GM18870 (cell line): ENCODE data around the gene RDH12.

Experiments used
- ATAC-seq: cut with Tn5 transposase; IDR thresholded peaks from one replicate; pipeline ENCODE4 v1.9.1; 2021; ENCODE audit warnings: moderate library complexity; ENCODE audit not compliant: unreplicated experiment

Gene RDH12

GRCh38 chr14:67746927-67747326 lies 45.2 kb downstream of the RDH12 start:
- no peak for ATAC-seq

GRCh38 chr14:67748312-67748711 lies 46.6 kb downstream of the RDH12 start:
- no peak for ATAC-seq

GRCh38 chr14:67749341-67750084 lies 47.8 kb downstream of the RDH12 start:
- ATAC-seq = no peak

GRCh38 chr14:67756496-67756895 lies 54.8 kb downstream of the RDH12 start:
- ATAC-seq = no peak

- ATAC-seq = no peak
Measured at GRCh38 chr14:67757175-67757574, 55.5 kb downstream of the RDH12 start.

GRCh38 chr14:67759916-67760315 lies 58.2 kb downstream of the RDH12 start:
- ATAC-seq = no peak

GRCh38 chr14:67762051-67762450 lies 60.4 kb downstream of the RDH12 start:
- ATAC-seq = no peak

GRCh38 chr14:67763158-67763822 lies 61.6 kb downstream of the RDH12 start:
- no peak for ATAC-seq

- no peak for ATAC-seq
Measured at GRCh38 chr14:67764496-67764895, 62.8 kb downstream of the RDH12 start.

- no peak for ATAC-seq
Measured at GRCh38 chr14:67765192-67765834, 63.6 kb downstream of the RDH12 start.

GRCh38 chr14:67766035-67766680 lies 64.5 kb downstream of the RDH12 start:
- no peak for ATAC-seq

GRCh38 chr14:67768219-67768618 lies 66.5 kb downstream of the RDH12 start:
- no peak for ATAC-seq

GRCh38 chr14:67773844-67774377 lies 72.2 kb downstream of the RDH12 start:
- no peak for ATAC-seq

GRCh38 chr14:67776653-67777322 lies 75.1 kb downstream of the RDH12 start:
- no peak for ATAC-seq

- ATAC-seq = no peak
Measured at GRCh38 chr14:67778792-67779191, 77.1 kb downstream of the RDH12 start.

- ATAC-seq = no peak
Measured at GRCh38 chr14:67782090-67782489, 80.4 kb downstream of the RDH12 start.
